BJ (cell line): ENCODE data around the gene GSG1L. TPM values are rescaled to one million over a fixed set of nuclear protein-coding genes. Genes with fewer than 3 reads are reported as not detected.

ENCODE experiments used
- CTCF ChIA-PET: fragments of 350-600 bp; formaldehyde crosslinking; extraction: SDS; loops from one replicate; lab custom pipeline; 2021; ENCODE audit warnings: antibody characterized with exemption, inconsistent platforms; lab: Yijun Ruan, JAX
- POLR2A ChIA-PET: fragments of 300-600 bp; sonication (Branson Sonifier 250); formaldehyde crosslinking; extraction: SDS; loops from one replicate; lab custom pipeline; 2021; ENCODE audit warnings: antibody characterized with exemption; lab: Charles Lee
- DNase-seq: peaks from one replicate; pipeline ENCODE4 v3.0.0-alpha.2; 2011; ENCODE audit warnings: low read depth
- H3K27me3 ChIP-seq: 2 replicates; pipeline ENCODE4 v1.6.0; 2011; ENCODE audit warnings: low read length; ENCODE audit not compliant: control insufficient read depth, insufficient read depth
- H3K36me3 ChIP-seq: 2 replicates; pipeline ENCODE4 v1.5.1; 2011; ENCODE audit warnings: low read length; ENCODE audit not compliant: control insufficient read depth, insufficient read depth
- H3K4me3 ChIP-seq: 2 replicates; pipeline ENCODE4 v1.5.1; 2011; ENCODE audit warnings: low read depth, mild to moderate bottlenecking, control low read depth, low read length
- CTCF ChIP-seq: IDR thresholded peaks from 2 replicates; pipeline ENCODE4 v1.5.1; 2011; ENCODE audit warnings: low read depth, mild to moderate bottlenecking, control low read depth, inconsistent platforms, low read length, moderate library complexity; ENCODE audit not compliant: insufficient read depth
- polyA plus RNA-seq: library from polyadenylated mRNA; depleted of rRNA; stranded (reverse); fragments of >200 nt; gene quantifications from 2 replicates; pipeline ENCODE4 v1.2.3, GENCODE V29; 2011

GSG1L gene
- polyA plus RNA-seq, 1 experiment, result not detected

- CTCF ChIA-PET, result interaction anchor here (1.5 kb wide), 1 partner anchor 424 kb away, joined by 4 read pairs; no protein-coding TSS in a partner anchor
- Histone ChIP-seq H3K4me3 (no peak overlapping the region), H3K36me3 (no peaks in the 10 kb centered on the region), H3K27me3 (peaks cover 39% of the 10 kb centered on the region)
- DNase-seq, result no peak
- POLR2A ChIA-PET, result no interaction called here
- TF ChIP-seq CTCF, result no peak
Observed at GRCh38 chr16:28064150-28064549, 636 bp upstream of the GSG1L start.

- ChIA-PET POLR2A (no interaction called here), CTCF (interaction anchor here (1.9 kb wide), 1 partner anchor 8 kb away, joined by 16 read pairs; no protein-coding TSS in a partner anchor)
- Histone ChIP-seq H3K4me3 (no peak overlapping the region), H3K36me3 (no peaks in the 10 kb centered on the region), H3K27me3 (peaks cover 40% of the 10 kb centered on the region)
- no peak for DNase-seq
- no peak for TF ChIP-seq CTCF
Observed at GRCh38 chr16:28062847-28063521, 530 bp downstream of the GSG1L start.

- no peaks in the 10 kb centered on the region for H3K36me3 ChIP-seq
- no peak for TF ChIP-seq CTCF
- peaks cover 40% of the 10 kb centered on the region for H3K27me3 ChIP-seq
- ChIA-PET POLR2A (no interaction called here), CTCF (interaction anchor here (1.9 kb wide), 1 partner anchor 8 kb away, joined by 16 read pairs; no protein-coding TSS in a partner anchor)
- no peak for DNase-seq
- H3K4me3 ChIP-seq, result no peak overlapping the region
Observed at GRCh38 chr16:28062261-28062846, 1.2 kb downstream of the GSG1L start.

GRCh38 chr16:28061352-28062101 is 2.0 kb downstream of the GSG1L start:
- POLR2A ChIA-PET, result no interaction called here
- CTCF ChIA-PET, result interaction anchor here (1.8 to 1.9 kb wide), 2 partner anchors 7 to 9 kb away, joined by 4 to 16 read pairs; no protein-coding TSS in a partner anchor
- no peak for DNase-seq

More at GRCh38 chr16:28061352-28062101, 2.0 kb downstream of the GSG1L start:
- Histone ChIP-seq H3K4me3 (no peak overlapping the region), H3K27me3 (peaks cover 39% of the 10 kb centered on the region), H3K36me3 (no peaks in the 10 kb centered on the region)
- no peak for TF ChIP-seq CTCF
